CD4-positive, alpha-beta T cell treated with Interleukin-1 beta for 1 hour (primary cell): ENCODE data around the gene ATP6V1F.

ENCODE experiments used
- DNase-seq, 2 donors: peaks; one replicate each; pipeline ENCODE4 v3.0.0-alpha.2; 2020 to 2022

The ATP6V1F gene

DNA sequence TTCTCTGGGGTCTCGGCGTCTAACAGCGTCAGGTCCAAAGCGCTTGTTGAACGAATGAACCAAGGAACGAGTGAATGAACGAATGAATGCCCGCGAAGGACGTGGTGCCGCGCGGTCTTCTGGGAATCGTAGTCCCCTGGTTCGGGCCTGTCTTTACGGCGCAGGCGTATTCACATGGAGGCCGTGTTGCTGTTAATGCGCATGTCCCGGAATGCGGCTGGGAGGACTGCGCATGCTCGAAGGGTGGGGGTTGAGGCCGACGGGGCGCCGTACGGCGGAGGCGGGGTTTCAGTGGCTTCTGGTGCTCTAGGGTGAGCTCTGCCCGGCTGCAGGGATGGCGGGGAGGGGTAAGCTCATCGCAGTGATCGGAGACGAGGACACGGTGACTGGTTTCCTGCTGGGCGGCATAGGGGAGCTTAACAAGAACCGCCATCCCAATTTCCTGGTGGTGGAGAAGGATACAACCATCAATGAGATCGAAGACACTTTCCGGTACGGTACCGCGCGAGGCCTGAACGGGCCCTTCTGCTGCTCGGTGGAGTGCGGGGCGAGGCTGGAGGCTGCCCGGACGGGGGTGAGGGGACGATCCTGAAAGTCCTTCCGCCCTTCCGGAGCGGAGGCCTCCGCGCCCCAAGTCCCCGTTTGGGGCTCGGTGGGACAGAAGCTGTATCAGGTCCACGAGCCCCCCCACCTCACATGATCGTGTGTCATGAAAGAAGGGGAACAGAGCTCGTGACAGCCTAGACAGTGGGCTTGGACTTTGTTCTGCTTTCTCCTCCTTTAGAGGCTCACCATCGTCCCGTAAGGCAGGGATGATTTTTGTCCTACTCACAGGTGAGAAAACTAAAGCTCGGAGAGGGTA is at the start of gene ATP6V1F:
ATP6V1F (plus strand) TSS at position 286 of the 862 bp plus-strand sequence; CDS start at position 335, 49 bp downstream.
- DNase-seq: peak; percentile 98 to 99

- DNase-seq: no peak
Observed at GRCh38 chr7:128814499-128814898, 48.2 kb upstream of the ATP6V1F start.

- no peak for DNase-seq
Observed at GRCh38 chr7:128815289-128815942, 47.2 kb upstream of the ATP6V1F start.

DNA sequence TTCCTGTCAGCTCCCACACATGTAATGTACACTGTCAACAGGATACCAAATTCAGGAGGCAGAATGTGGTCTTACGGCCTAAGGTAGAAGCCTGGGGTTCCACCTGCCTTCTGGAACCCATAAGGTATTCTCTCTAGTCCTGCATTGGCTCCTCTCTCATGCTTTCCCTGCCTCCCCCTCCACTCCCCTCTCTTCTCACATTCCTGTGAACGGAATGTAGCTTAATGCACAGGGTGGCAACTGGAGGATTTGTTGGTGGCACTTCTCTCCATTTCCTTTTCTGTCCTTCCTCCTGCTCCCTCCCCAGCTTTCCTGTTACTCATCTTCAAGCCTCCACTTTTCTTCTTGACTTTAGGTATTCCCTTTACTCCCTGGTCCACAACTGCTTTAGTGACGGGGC is 44.0 kb upstream of the ATP6V1F start:
- DNase-seq: no peak

DNA sequence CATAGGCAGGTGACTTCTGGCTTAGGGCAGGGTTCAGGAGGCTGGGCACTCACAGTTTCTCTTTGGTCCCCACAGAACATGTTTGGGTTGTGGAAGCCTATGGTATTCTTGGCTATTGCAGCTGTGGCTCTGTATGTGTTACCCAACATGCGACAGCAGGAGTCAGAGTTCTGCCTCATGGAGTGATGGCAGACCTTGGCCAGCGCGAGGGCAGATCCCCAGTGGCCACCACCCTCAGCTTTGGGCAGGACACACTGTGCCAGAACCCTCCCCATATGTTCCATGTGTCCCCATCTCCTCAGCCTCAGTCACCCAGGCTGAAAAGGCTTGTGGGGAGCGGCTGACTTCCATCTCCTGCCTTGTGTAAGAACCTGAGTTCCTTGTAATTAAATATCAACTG is 40.9 kb upstream of the ATP6V1F start:
- no peak for DNase-seq

- no peak for DNase-seq
Observed at GRCh38 chr7:128826512-128826911, 36.1 kb upstream of the ATP6V1F start.

GRCh38 chr7:128826916-128827247 is 35.8 kb upstream of the ATP6V1F start:
- DNase-seq: no peak

- DNase-seq: no peak
Observed at GRCh38 chr7:128827248-128827958, 35.3 kb upstream of the ATP6V1F start.

GRCh38 chr7:128827971-128828711 is 34.5 kb upstream of the ATP6V1F start:
- DNase-seq: no peak

- no peak for DNase-seq
Observed at GRCh38 chr7:128829391-128830166, 33.1 kb upstream of the ATP6V1F start.

GRCh38 chr7:128830231-128831177 is 32.2 kb upstream of the ATP6V1F start, which contains the start of gene FLNC:
Gene FLNC (plus strand): TSS chr7:128830406. CDS start chr7:128830638, 232 bp downstream.
- peak; percentile 27 to 41 for DNase-seq

- no peak for DNase-seq
Observed at GRCh38 chr7:128831178-128831993, 31.3 kb upstream of the ATP6V1F start.

GRCh38 chr7:128831994-128832879 is 30.4 kb upstream of the ATP6V1F start:
- no peak for DNase-seq

GRCh38 chr7:128832880-128833147 is 29.8 kb upstream of the ATP6V1F start:
- DNase-seq: no peak

- no peak for DNase-seq
Observed at GRCh38 chr7:128833148-128833945, 29.3 kb upstream of the ATP6V1F start.

GRCh38 chr7:128833946-128834325 is 28.7 kb upstream of the ATP6V1F start:
- no peak for DNase-seq

GRCh38 chr7:128835231-128835751 is 27.4 kb upstream of the ATP6V1F start:
- no peak for DNase-seq
